IMR-90 (cell line): ENCODE results near the gene ZSWIM3. TPM values are rescaled to one million over a fixed set of nuclear protein-coding genes. Genes with fewer than 3 reads are reported as not detected.

Experiments
- ATAC-seq: fragments of 200-7000 bp; cut with Tn5 transposase; 2 replicates; pipeline ENCODE4 v1.9.1; 2020; ENCODE audit warnings: low read depth, mild to moderate bottlenecking, moderate library complexity
- BruUV-seq: library from RNA; stranded (reverse); fragments of 400-500 nt; replicated peaks from 2 replicates; lab custom pipeline; 2021; lab: Mats Ljungman, UMichigan
- CTCF ChIA-PET: fragments of 300-600 bp; formaldehyde crosslinking; extraction: SDS; loops from one replicate; lab custom pipeline; 2021; ENCODE audit warnings: antibody characterized with exemption; lab: Yijun Ruan, JAX
- POLR2A ChIA-PET: fragments of 300-600 bp; sonication (Branson Sonifier 250); formaldehyde crosslinking; loops from one replicate; lab custom pipeline; 2022; ENCODE audit warnings: antibody characterized with exemption; ENCODE audit not compliant: unreplicated experiment; lab: Charles Lee
- DNase-seq: peaks from one replicate; pipeline ENCODE4 v3.0.0; 2013
- H2AFZ ChIP-seq: replicated peaks from 2 replicates; pipeline ENCODE3; 2013; ENCODE audit warnings: low read length, mild to moderate bottlenecking; ENCODE audit not compliant: poor library complexity
- H2AK5ac ChIP-seq: 2 replicates; pipeline ENCODE4 v1.6.1; 2013; ENCODE audit warnings: low read depth, low read length, inconsistent platforms
- H2AK9ac ChIP-seq: replicated peaks from 2 replicates; pipeline ENCODE3; 2013; ENCODE audit warnings: mild to moderate bottlenecking, low read depth, low read length, moderate library complexity; ENCODE audit not compliant: poor library complexity
- H2BK120ac ChIP-seq: 2 replicates; pipeline ENCODE4 v1.6.1; 2013; ENCODE audit warnings: low read depth, low read length, inconsistent platforms
- H2BK15ac ChIP-seq: 3 replicates; pipeline ENCODE4 v1.6.1; 2013; ENCODE audit warnings: low read depth, low read length, inconsistent platforms
- H2BK20ac ChIP-seq: 2 replicates; pipeline ENCODE4 v1.6.1; 2013; ENCODE audit warnings: low read depth, mild to moderate bottlenecking, inconsistent platforms, low read length, moderate library complexity
- H2BK5ac ChIP-seq: 2 replicates; pipeline ENCODE4 v1.6.1; 2013; ENCODE audit warnings: mild to moderate bottlenecking, low read depth, low read length, inconsistent platforms; ENCODE audit not compliant: poor library complexity, severe bottlenecking
- H3K14ac ChIP-seq: replicated peaks from 2 replicates; pipeline ENCODE4 v1.6.1; 2013; ENCODE audit warnings: low read depth, low read length, inconsistent platforms
- H3K18ac ChIP-seq: 2 replicates; pipeline ENCODE4 v1.6.1; 2013; ENCODE audit warnings: low read depth, low read length, control low read depth
- H3K23ac ChIP-seq: 2 replicates; pipeline ENCODE4 v1.6.1; 2013; ENCODE audit warnings: low read depth, low read length, inconsistent platforms
- H3K27ac ChIP-seq: 2 replicates; pipeline ENCODE4 v1.5.1; 2013; ENCODE audit warnings: mild to moderate bottlenecking, control low read depth, low read length; ENCODE audit not compliant: insufficient read depth
- H3K27me3 ChIP-seq: 2 replicates; pipeline ENCODE4 v1.6.1; 2013; ENCODE audit warnings: low read length; ENCODE audit not compliant: control insufficient read depth, insufficient read depth
- H3K36me3 ChIP-seq: 2 replicates; pipeline ENCODE4 v1.6.1; 2013; ENCODE audit warnings: low read length, mixed read lengths; ENCODE audit not compliant: control insufficient read depth, insufficient read depth
- H3K4ac ChIP-seq: 2 replicates; pipeline ENCODE4 v1.6.1; 2013; ENCODE audit warnings: low read depth, low read length, inconsistent platforms
- H3K4me1 ChIP-seq: 2 replicates; pipeline ENCODE4 v1.6.1; 2013; ENCODE audit warnings: low read length, mixed read lengths; ENCODE audit not compliant: control insufficient read depth, insufficient read depth
- H3K4me2 ChIP-seq: 2 replicates; pipeline ENCODE4 v1.6.1; 2013; ENCODE audit warnings: low read depth, mild to moderate bottlenecking, control low read depth, low read length, moderate library complexity
- H3K4me3 ChIP-seq: 2 replicates; pipeline ENCODE4 v1.5.1; 2013; ENCODE audit warnings: low read depth, mild to moderate bottlenecking, control low read depth, low read length, moderate library complexity; ENCODE audit not compliant: insufficient read depth
- H3K56ac ChIP-seq: 2 replicates; pipeline ENCODE4 v1.6.1; 2013; ENCODE audit warnings: low read length, inconsistent platforms; ENCODE audit not compliant: insufficient read depth; ENCODE audit errors: extremely low read depth
- H3K79me1 ChIP-seq, 2 experiments: 2 replicates each; pipeline ENCODE4 v1.6.1; 2013; ENCODE audit warnings: low read length in 2 of 2, inconsistent platforms in 1 of 2, low read depth in 1 of 2
- H3K9ac ChIP-seq: 2 replicates; pipeline ENCODE4 v1.6.1; 2013; ENCODE audit warnings: low read depth, low read length, control low read depth
- H3K9me1 ChIP-seq: 2 replicates; pipeline ENCODE4 v1.6.1; 2013; ENCODE audit warnings: low read length, inconsistent platforms; ENCODE audit not compliant: insufficient read depth
- H3K9me3 ChIP-seq: 2 replicates; pipeline ENCODE4 v1.6.1; 2013; ENCODE audit warnings: low read length; ENCODE audit not compliant: control insufficient read depth, insufficient read depth
- H4K20me1 ChIP-seq: 2 replicates; pipeline ENCODE4 v1.6.1; 2013; ENCODE audit warnings: low read length, inconsistent platforms; ENCODE audit not compliant: insufficient read depth
- H4K5ac ChIP-seq: 2 replicates; pipeline ENCODE4 v1.6.1; 2013; ENCODE audit warnings: mild to moderate bottlenecking, low read depth, low read length, control low read depth
- H4K8ac ChIP-seq, 2 experiments: 2 replicates each; pipeline ENCODE4 v1.6.1; 2013; ENCODE audit warnings: low read depth in 2 of 2, low read length in 2 of 2, control low read depth in 1 of 2, inconsistent platforms in 1 of 2
- H4K91ac ChIP-seq: 2 replicates; pipeline ENCODE4 v1.6.1; 2013; ENCODE audit warnings: low read depth, low read length, inconsistent platforms; ENCODE audit not compliant: insufficient read depth
- BHLHE40 ChIP-seq: fragments of 150-350 bp; IDR thresholded peaks from 2 replicates; pipeline ENCODE4 v1.6.1; 2016; ENCODE audit warnings: mild to moderate bottlenecking, low read depth, low read length
- CEBPB ChIP-seq: IDR thresholded peaks from 2 replicates; pipeline ENCODE4 v1.6.1; 2012; ENCODE audit warnings: low read depth, low read length, improper control_type of control experiment
- CHD1 ChIP-seq: IDR thresholded peaks from 2 replicates; pipeline ENCODE4 v1.6.1; 2012; ENCODE audit warnings: low read depth, low read length, improper control_type of control experiment
- CTCF ChIP-seq: conservative IDR thresholded peaks from 2 replicates; pipeline ENCODE4 v1.5.1; 2012; ENCODE audit warnings: mild to moderate bottlenecking, low read depth, low read length, improper control_type of control experiment
- ELK1 ChIP-seq: fragments of 150-350 bp; IDR thresholded peaks from 2 replicates; pipeline ENCODE4 v1.6.1; 2016; ENCODE audit warnings: low read depth, mild to moderate bottlenecking, low read length, moderate library complexity, borderline replicate concordance
- FOS ChIP-seq: fragments of 150-350 bp; IDR thresholded peaks from 2 replicates; pipeline ENCODE4 v1.6.1; 2016; ENCODE audit warnings: low read depth, low read length
- MAFK ChIP-seq: IDR thresholded peaks from 2 replicates; pipeline ENCODE4 v1.6.1; 2012; ENCODE audit warnings: low read depth, low read length, improper control_type of control experiment
- MAZ ChIP-seq: IDR thresholded peaks from 2 replicates; pipeline ENCODE4 v1.6.1; 2012; ENCODE audit warnings: low read depth, mild to moderate bottlenecking, low read length, improper control_type of control experiment, moderate library complexity, borderline replicate concordance
- MXI1 ChIP-seq: IDR thresholded peaks from 2 replicates; pipeline ENCODE4 v1.6.1; 2012; ENCODE audit warnings: low read depth, mild to moderate bottlenecking, low read length, moderate library complexity, borderline replicate concordance
- NFE2L2 ChIP-seq: fragments of 150-350 bp; IDR thresholded peaks from 2 replicates; pipeline ENCODE4 v1.6.1; 2016; ENCODE audit warnings: low read depth, mild to moderate bottlenecking, low read length
- POLR2A ChIP-seq: IDR thresholded peaks from 2 replicates; pipeline ENCODE4 v1.6.1; 2012; ENCODE audit warnings: mild to moderate bottlenecking, low read depth, low read length
- RAD21 ChIP-seq: IDR thresholded peaks from 2 replicates; pipeline ENCODE4 v1.6.1; 2012; ENCODE audit warnings: low read length, improper control_type of control experiment
- RCOR1 ChIP-seq: IDR thresholded peaks from 2 replicates; pipeline ENCODE4 v1.6.1; 2012; ENCODE audit warnings: mild to moderate bottlenecking, low read length, improper control_type of control experiment; ENCODE audit not compliant: insufficient replicate concordance
- RFX5 ChIP-seq: IDR thresholded peaks from 2 replicates; pipeline ENCODE4 v1.8.0; 2012; ENCODE audit warnings: low read depth, mild to moderate bottlenecking, low read length, moderate library complexity
- USF2 ChIP-seq: fragments of 150-350 bp; IDR thresholded peaks from 2 replicates; pipeline ENCODE4 v1.6.1; 2017; ENCODE audit warnings: mild to moderate bottlenecking, antibody characterized with exemption, low read length, low read depth
- WGBS, 2 experiments: methylation state at CpG; one replicate each; pipeline versions ENCODE4 v1.1.5 to v1.1.7; 2013; ENCODE audit warnings: missing lambda C conversion rate in 2 of 2; ENCODE audit not compliant: insufficient read length in 1 of 2; ENCODE audit errors: extremely low coverage in 2 of 2; 5-methylcytosine and 5-hydroxymethylcytosine counted together
- dilution Hi-C: fragments of 300-500 bp; cut with HindIII; formaldehyde crosslinking; loops from one replicate; pipeline ENCODE4 v1.14.3; 2018; ENCODE audit warnings: low sequenced_read_pairs; ENCODE audit not compliant: unreplicated experiment
- in situ Hi-C: fragments of 300-500 bp; cut with MboI; formaldehyde crosslinking; loops from 3 replicates; pipeline ENCODE4 v1.14.3; 2019; ENCODE audit warnings: low sequenced_read_pairs, inconsistent platforms, mixed read lengths
- intact Hi-C: fragments of 100-400 bp; cut with micrococcal nuclease; formaldehyde crosslinking; loops from 2 replicates; pipeline ENCODE4 v1.10.0; 2022
- polyA plus RNA-seq, 3 experiments: library from polyadenylated mRNA; depleted of rRNA; stranded (reverse); fragments of >200 nt; gene quantifications; 2 replicates each; pipeline ENCODE4 v1.2.3, GENCODE V29; 2012; ENCODE audit warnings: low replicate concordance in 1 of 3
- total RNA-seq: library from RNA; depleted of rRNA; stranded (reverse); fragments of >200 nt; gene quantifications from 2 replicates; pipeline ENCODE4 v1.2.3, GENCODE V29; 2012

Gene ZSWIM3
- total and polyA plus RNA-seq, 2 of the 4 experiments (the other 2 are of a cell fraction): 3.3 to 8.6 TPM

- CTCF ChIA-PET: no interaction called here
- Histone ChIP-seq H2BK20ac (peak overlapping the region; percentile 18; the same call in 1 of the 2 replicates), H3K4me2 (no peak overlapping the region)
- TF ChIP-seq CHD1: no peak
- TF ChIP-seq MXI1: no peak
- TF ChIP-seq ELK1: no peak
- no peak for TF ChIP-seq CEBPB
- no peak for TF ChIP-seq POLR2A
- no peak for TF ChIP-seq USF2
- TF ChIP-seq BHLHE40: no peak
- TF ChIP-seq NFE2L2: no peak
- no peak for TF ChIP-seq MAZ
- no peak for TF ChIP-seq CTCF
- TF ChIP-seq MAFK: no peak
- TF ChIP-seq FOS: no peak
- TF ChIP-seq RAD21: no peak
- TF ChIP-seq RCOR1: no peak
- no peak for TF ChIP-seq RFX5
Measured at GRCh38 chr20:45918182-45918737, 60.8 kb downstream of the ZSWIM3 start.

More at GRCh38 chr20:45918182-45918737, 60.8 kb downstream of the ZSWIM3 start:
- ATAC-seq: peak; percentile 22
- Histone ChIP-seq H3K79me1 (no peaks in the 10 kb centered on the region), H3K4me1 (peaks cover 27% of the 10 kb centered on the region), H4K20me1 (no peaks in the 10 kb centered on the region), H3K27ac (peak overlapping the region; percentile 89; the same call in 1 of the 2 replicates), H4K5ac (peak overlapping the region; percentile 33), H3K23ac (no peak overlapping the region), H3K4me3 (no peak overlapping the region), H2BK120ac (peak overlapping the region; percentile 25; the same call in 1 of the 2 replicates), H3K4ac (peak overlapping the region; percentile 59), H3K9me1 (no peaks in the 10 kb centered on the region; the same call in 1 of the 2 replicates), H3K56ac (no peak overlapping the region), H2BK15ac (no peak overlapping the region; the same call in 1 of the 3 replicates), H4K91ac (peak overlapping the region; percentile 2; the same call in 1 of the 2 replicates), H2AFZ (peak overlapping the region; percentile 57), H3K9ac (no peak overlapping the region), H3K9me3 (no peaks in the 10 kb centered on the region), H2AK9ac (no peak overlapping the region), H3K14ac (no peak overlapping the region), H4K8ac (peak overlapping the region; percentile 37 to 62; a peak in 3 of 4 replicates), H3K27me3 (no peaks in the 10 kb centered on the region), H3K36me3 (no peaks in the 10 kb centered on the region), H2AK5ac (no peak overlapping the region; the same call in 1 of the 2 replicates), H2BK5ac (peak overlapping the region; percentile 61), H3K18ac (peak overlapping the region; percentile 30)
- DNase-seq: peak; percentile 77
- in situ Hi-C loops: loop anchor here (25.0 kb wide), 1 partner anchor 581 kb away; the partner anchor contains the start of gene SDC4
- 80% methylated on average over 3 of the region's 5 CpGs; no CpG with 5 or more reads in 1 of the 2 experiments for WGBS, 2 experiments
- dilution Hi-C loops: no loop called here
- no TSS peak for BruUV-seq
- intact Hi-C loops: no loop called here
- POLR2A ChIA-PET: no interaction called here
